Right lobe of liver (tissue), 6 donors: Measurements from ENCODE around the gene LOC101059915.
A peak's percentile ranks its signal among the peaks of the same experiment; 100 is the strongest.
"Not testable (repeated sequence)": the region's sequence is repeated elsewhere in the genome, so short reads cannot be mapped to it uniquely, and the experiment has no call there.

Source experiments
- ATAC-seq, 4 donors: fragments of 200-7000 bp; cut with Tn5 transposase; one replicate each; pipeline ENCODE4 v1.9.1; 2020; ENCODE audit warnings: mild to moderate bottlenecking in 4 of 4, moderate library complexity in 4 of 4
- DNase-seq, 3 donors: peaks; one replicate each; pipeline ENCODE4 v3.0.0-alpha.2; 2020
- H3K27ac ChIP-seq, 3 donors: fragments of 200-600 bp; one replicate each; pipeline ENCODE4 v1.8.0; 2022
- H3K27me3 ChIP-seq, 2 donors: fragments of 200-600 bp; one replicate each; pipeline ENCODE4 v1.8.0; 2022
- H3K36me3 ChIP-seq, 4 donors: fragments of 200-600 bp; sonication (generic) in 1 of 4; one replicate each; pipeline versions ENCODE4 v1.5.1 to v1.8.0; 2017 to 2022; ENCODE audit warnings: control low read depth in 1 of 4
- H3K4me1 ChIP-seq, 4 donors: fragments of 200-600 bp; sonication (generic) in 1 of 4; one replicate each; pipeline versions ENCODE4 v1.5.1 to v1.8.0; 2017 to 2022; ENCODE audit warnings: control low read depth in 1 of 4
- H3K4me3 ChIP-seq, 3 donors: fragments of 200-600 bp; one replicate each; pipeline ENCODE4 v1.8.0; 2022
- H3K9me3 ChIP-seq, 4 donors: fragments of 200-600 bp; sonication (generic) in 1 of 4; one replicate each; pipeline versions ENCODE4 v1.5.1 to v1.8.0; 2017 to 2022; ENCODE audit warnings: control low read depth in 1 of 4
- POLR2A ChIP-seq: fragments of 450-650 bp; IDR thresholded peaks from one replicate; pipeline ENCODE4 v1.6.1; 2017; ENCODE audit warnings: antibody characterized with exemption, mild to moderate bottlenecking
- WGBS: methylation state at CpG from one replicate; pipeline ENCODE4 v1.1.6; 2018; ENCODE audit warnings: low coverage, low lambda C conversion rate; ENCODE audit not compliant: insufficient coverage; ENCODE audit errors: missing lambda C conversion rate; 5-methylcytosine and 5-hydroxymethylcytosine counted together
- intact Hi-C, 2 donors: fragments of 100-400 bp; cut with DNase I; formaldehyde crosslinking; loops; one replicate each; pipeline versions ENCODE4 v1.11.2 to v1.14.1; 2022
- TF ChIP-seq, protein P1 (sequence below), 4 donors: fragments of 200-600 bp in 3 of 4; fragments of 450-650 bp in 1 of 4; IDR thresholded peaks; one replicate each; pipeline versions ENCODE4 v1.5.1 to v1.8.0; 2016 to 2022; ENCODE audit warnings: antibody characterized with exemption in 4 of 4, mild to moderate bottlenecking in 2 of 4
- donor health status: DM: no; HTN: yes; CAD: no.
- donor health status: DM: no; HTN: no; CAD: no.
- donor health status: DM: no; HTN: no; CAD: no.
- donor health status: DM: no; HTN: yes; CAD: no.
- donor health status: DM: no; HTN: yes; CAD: no.

Gene LOC101059915

DNA sequence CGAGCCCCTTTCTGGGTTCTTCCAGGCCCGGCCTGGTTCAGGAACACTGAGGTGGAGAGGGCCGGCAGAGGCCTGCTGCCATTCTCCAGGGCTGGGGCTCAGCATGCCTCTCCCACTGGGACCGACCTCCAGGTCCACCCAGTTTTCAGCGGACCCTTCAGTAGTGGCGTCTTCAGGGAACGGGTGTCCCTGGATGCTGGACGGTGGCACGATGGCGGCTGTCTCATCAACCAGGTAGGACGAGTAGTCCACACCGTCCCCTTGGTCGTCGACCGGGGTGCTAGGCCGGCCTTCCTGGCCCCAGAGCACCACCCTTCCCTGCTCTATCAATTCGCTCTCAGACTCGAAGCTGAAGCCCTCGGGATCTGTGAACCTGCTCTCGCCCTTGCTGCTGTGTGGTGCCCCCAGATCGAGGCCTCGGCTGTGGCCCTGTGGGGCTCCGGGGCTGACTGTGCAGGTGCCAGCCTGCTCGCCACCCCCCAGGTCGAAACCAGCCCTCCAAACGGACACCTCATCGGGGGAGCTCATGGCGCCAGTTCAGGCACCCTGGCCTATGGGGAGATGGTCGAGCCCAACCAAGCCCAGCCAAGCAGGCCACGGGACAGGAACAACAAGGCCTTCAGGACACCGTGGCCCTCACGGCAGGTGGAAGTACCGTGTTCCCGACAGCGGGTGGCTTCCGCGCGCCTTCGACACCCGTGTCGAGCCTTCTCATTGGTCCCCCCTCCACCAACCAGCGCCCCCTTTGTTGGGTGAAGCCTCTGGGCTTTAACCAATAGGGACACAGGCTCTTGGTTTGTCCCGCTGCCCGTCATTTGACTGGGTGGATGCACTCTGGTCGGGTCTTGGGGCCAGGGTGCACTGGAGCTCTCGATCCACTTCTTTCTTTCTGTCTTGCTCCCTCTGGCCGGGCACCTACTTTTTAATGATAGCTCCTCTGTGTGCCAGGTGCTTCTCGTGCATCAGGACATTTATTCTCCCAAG lies 814 bp upstream of the LOC101059915 start:
- WGBS = 70% methylated on average over 6 of the region's 48 CpGs
- ATAC-seq = no peak

DNA sequence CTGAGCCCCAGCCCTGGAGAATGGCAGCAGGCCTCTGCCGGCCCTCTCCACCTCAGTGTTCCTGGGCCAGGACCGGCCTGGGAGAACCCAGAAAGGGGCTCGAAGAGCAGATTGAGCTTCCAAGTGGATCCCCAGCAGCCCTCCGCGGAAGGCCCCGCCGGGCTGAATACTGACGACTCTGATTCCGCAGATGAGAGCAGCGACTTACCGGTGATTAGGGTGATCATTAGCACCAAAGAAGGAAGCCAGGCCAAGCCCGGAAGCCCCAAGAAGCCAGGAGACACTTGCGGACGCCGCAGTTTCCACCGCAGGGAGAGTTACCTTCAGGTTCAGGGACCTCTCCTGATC lies 876 bp downstream of the LOC101059915 start:
- Histone ChIP-seq H3K4me1 (no peaks in the 10 kb centered on the region), H3K36me3 (no peaks in the 10 kb centered on the region), H3K4me3 (no peak overlapping the region), H3K27me3 (no peaks in the 10 kb centered on the region), H3K9me3 (no peaks in the 10 kb centered on the region), H3K27ac (no peak overlapping the region)
- WGBS = no CpG with 5 or more reads among the region's 16 CpGs
- DNase-seq (no peak), ATAC-seq (no peak)
- intact Hi-C loops = no loop called here
- no peak for TF ChIP-seq POLR2A
- TF ChIP-seq, protein P1, sequence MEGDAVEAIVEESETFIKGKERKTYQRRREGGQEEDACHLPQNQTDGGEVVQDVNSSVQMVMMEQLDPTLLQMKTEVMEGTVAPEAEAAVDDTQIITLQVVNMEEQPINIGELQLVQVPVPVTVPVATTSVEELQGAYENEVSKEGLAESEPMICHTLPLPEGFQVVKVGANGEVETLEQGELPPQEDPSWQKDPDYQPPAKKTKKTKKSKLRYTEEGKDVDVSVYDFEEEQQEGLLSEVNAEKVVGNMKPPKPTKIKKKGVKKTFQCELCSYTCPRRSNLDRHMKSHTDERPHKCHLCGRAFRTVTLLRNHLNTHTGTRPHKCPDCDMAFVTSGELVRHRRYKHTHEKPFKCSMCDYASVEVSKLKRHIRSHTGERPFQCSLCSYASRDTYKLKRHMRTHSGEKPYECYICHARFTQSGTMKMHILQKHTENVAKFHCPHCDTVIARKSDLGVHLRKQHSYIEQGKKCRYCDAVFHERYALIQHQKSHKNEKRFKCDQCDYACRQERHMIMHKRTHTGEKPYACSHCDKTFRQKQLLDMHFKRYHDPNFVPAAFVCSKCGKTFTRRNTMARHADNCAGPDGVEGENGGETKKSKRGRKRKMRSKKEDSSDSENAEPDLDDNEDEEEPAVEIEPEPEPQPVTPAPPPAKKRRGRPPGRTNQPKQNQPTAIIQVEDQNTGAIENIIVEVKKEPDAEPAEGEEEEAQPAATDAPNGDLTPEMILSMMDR (IDR thresholded peaks at IDR 0.05) = no peak

More for the DNA sequence above, 814 bp upstream of the LOC101059915 start:
- Histone ChIP-seq H3K27me3 (no peaks in the 10 kb centered on the region), H3K27ac (no peak overlapping the region), H3K4me3 (no peak overlapping the region), H3K9me3 (no peaks in the 10 kb centered on the region), H3K36me3 (no peaks in the 10 kb centered on the region), H3K4me1 (no peaks in the 10 kb centered on the region)
- intact Hi-C loops = no loop called here
- DNase-seq = no peak
- no peak for TF ChIP-seq POLR2A
- TF ChIP-seq, protein P1 (IDR thresholded peaks at IDR 0.05) = no peak

DNA sequence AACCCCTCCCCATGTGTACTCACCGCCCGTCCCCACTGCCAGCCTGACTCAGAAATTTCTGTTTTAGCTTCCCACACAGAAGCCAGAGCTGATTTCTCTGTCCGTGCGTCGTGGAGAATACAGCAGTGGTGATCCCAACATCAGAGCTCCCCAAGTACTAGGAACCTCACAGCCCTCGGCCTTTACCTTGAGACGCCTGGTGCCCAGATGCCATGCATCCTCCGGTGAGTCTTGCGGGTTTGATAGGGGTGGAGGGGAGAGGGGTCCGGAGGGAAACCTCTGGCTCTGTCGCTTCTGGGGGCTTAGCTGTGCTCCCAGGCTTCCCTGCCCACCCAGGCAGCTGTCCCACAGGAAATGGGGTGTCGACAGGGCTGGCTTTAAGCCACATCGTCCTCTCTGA lies 2.1 kb downstream of the LOC101059915 start:
- H3K27me3 ChIP-seq = no peaks in the 10 kb centered on the region
- no peaks in the 10 kb centered on the region for H3K36me3 ChIP-seq
- H3K4me3 ChIP-seq = no peak overlapping the region
- intact Hi-C loops = no loop called here
- 50% methylated on average over 6 of the region's 13 CpGs for WGBS
- DNase-seq (no peak), ATAC-seq (no peak)
- TF ChIP-seq, protein P1 (IDR thresholded peaks at IDR 0.05) = no peak
- TF ChIP-seq POLR2A = no peak
- H3K4me1 ChIP-seq = no peaks in the 10 kb centered on the region
- H3K9me3 ChIP-seq = no peaks in the 10 kb centered on the region
- H3K27ac ChIP-seq = no peak overlapping the region

DNA sequence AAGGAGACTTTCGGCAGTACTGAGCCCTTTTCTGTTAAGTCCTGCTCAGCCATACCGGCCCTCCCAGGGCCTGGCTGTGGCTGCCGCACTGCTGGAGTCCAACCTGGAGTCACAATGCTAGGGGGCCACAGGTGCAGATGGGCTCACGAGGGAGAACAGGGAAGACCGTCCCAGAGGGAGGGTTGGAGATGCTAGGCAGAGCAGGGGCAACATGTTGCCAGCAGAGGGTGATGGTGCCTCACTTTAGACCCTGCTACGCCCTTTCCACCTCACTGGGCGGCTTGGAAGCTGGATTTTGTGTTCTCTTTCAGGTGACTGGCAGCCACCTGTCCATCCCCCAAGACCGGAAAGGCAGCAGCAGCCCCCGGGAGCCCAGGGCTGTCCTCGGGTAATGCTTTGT lies 2.6 kb downstream of the LOC101059915 start:
- TF ChIP-seq, protein P1 (IDR thresholded peaks at IDR 0.05) = peak in 3 of 4 donors; percentile 35 to 44 (median 35)
- H3K27ac ChIP-seq, H3K4me3 ChIP-seq, H3K36me3 ChIP-seq, DNase-seq, H3K9me3 ChIP-seq, H3K4me1 ChIP-seq, intact Hi-C loops, H3K27me3 ChIP-seq: not testable (repeated sequence)
- ATAC-seq = peak in 3 of 4 donors; percentile 54 to 75 (median 66)
- WGBS = 11% methylated on average over 3 of the region's 10 CpGs
